Measurements from ENCODE around the gene ZCCHC7. TPM values are rescaled to one million over a fixed set of nuclear protein-coding genes. Genes with fewer than 3 reads are reported as not detected.
"Not testable (repeated sequence)": the region's sequence is repeated elsewhere in the genome, so short reads cannot be mapped to it uniquely, and the experiment has no call there.

ZCCHC7 gene
- 1 to 10 TPM; 6.7 to 9.7 TPM for total RNA-seq
- 1 to 10 TPM; 3.3 to 8.6 TPM for polyA plus RNA-seq

GRCh38 chr9:37119907-37120842 is at the start of gene ZCCHC7:
ZCCHC7 (plus strand) TSS chr9:37120574.
- TF ChIP-seq HNF4A (conservative IDR thresholded peaks at IDR 0.05) = no peak
- TF ChIP-seq MAX (IDR thresholded peaks at IDR 0.05) = peak; percentile 100
- peak; percentile 33 to 37 for TF ChIP-seq RXRA (IDR thresholded peaks at IDR 0.05)
- TF ChIP-seq ZBTB33 (IDR thresholded peaks at IDR 0.05) = peak; percentile 51
- peak; percentile 77 for TF ChIP-seq TAF1 (conservative IDR thresholded peaks at IDR 0.05)
- TF ChIP-seq REST (IDR thresholded peaks at IDR 0.05) = peak; percentile 34
- TF ChIP-seq RAD21 (IDR thresholded peaks at IDR 0.05) = no peak
- TF ChIP-seq SP1 (IDR thresholded peaks at IDR 0.05) = peak; percentile 42
- no peak for TF ChIP-seq CTCF (IDR thresholded peaks at IDR 0.05; ENCODE audit: low read depth, low read length, missing input control)
- peak; percentile 73 to 94 for TF ChIP-seq GABPA (IDR thresholded peaks at IDR 0.05 in 1 of 2, conservative IDR thresholded peaks at IDR 0.05 in 1 of 2)
- no peak for TF ChIP-seq FOXA1 (IDR thresholded peaks at IDR 0.05)
- TF ChIP-seq NR2F2 (IDR thresholded peaks at IDR 0.05) = no peak
- no peak for TF ChIP-seq ATF3 (IDR thresholded peaks at IDR 0.05)
- no peak for TF ChIP-seq FOXA2 (IDR thresholded peaks at IDR 0.05)
- TF ChIP-seq HNF4G (IDR thresholded peaks at IDR 0.05) = no peak
- TF ChIP-seq YY1 (IDR thresholded peaks at IDR 0.05) = peak; percentile 76
- TF ChIP-seq JUND (IDR thresholded peaks at IDR 0.05) = no peak
- TF ChIP-seq EGR1 (IDR thresholded peaks at IDR 0.05; ENCODE audit: low read depth in 2 of 2) = no peak
- peak; percentile 97 for DNase-seq (ENCODE audit: low spot score)
- peak within 1 kb of the TSS; percentile 68 to 82 (median 77) for H3K4me3 ChIP-seq (ENCODE audit: low read depth in 1 of 3, low read length in 3 of 3)
- WGBS = 4% methylated on average over 82 of the region's 82 CpGs
- H3K9ac ChIP-seq (ENCODE audit: low read depth in 1 of 2, low read length in 2 of 2) = peak within 1 kb of the TSS; percentile 66 to 77
- H3K27me3 ChIP-seq (ENCODE audit: control insufficient read depth in 4 of 4, insufficient read depth in 4 of 4, low read length in 3 of 4) = no peaks in the 10 kb centered on the region
- peak within 1 kb of the TSS; percentile 86 to 89 for H3K27ac ChIP-seq (ENCODE audit: low read depth in 1 of 2, low read length in 2 of 2)
- H3K4me1 ChIP-seq (ENCODE audit: control insufficient read depth in 4 of 4, insufficient read depth in 4 of 4, low read length in 3 of 4) = peaks cover 3 to 14% (median 6%) of the 10 kb centered on the region in 4 donors
- H3K9me3 ChIP-seq (ENCODE audit: control insufficient read depth in 4 of 4, low read length in 3 of 4) = no peaks in the 10 kb centered on the region
- H3K36me3 ChIP-seq (ENCODE audit: control insufficient read depth in 4 of 4, insufficient read depth in 3 of 4, low read depth in 1 of 4, low read length in 3 of 4) = no peaks in the 10 kb centered on the region

- not testable (repeated sequence) for H3K4me3 ChIP-seq (ENCODE audit: low read depth in 1 of 3, low read length in 3 of 3); H3K27me3 ChIP-seq (ENCODE audit: control insufficient read depth in 4 of 4, insufficient read depth in 4 of 4, low read length in 3 of 4); H3K36me3 ChIP-seq (ENCODE audit: control insufficient read depth in 4 of 4, insufficient read depth in 3 of 4, low read depth in 1 of 4, low read length in 3 of 4); DNase-seq (ENCODE audit: low spot score); H3K9me3 ChIP-seq (ENCODE audit: control insufficient read depth in 4 of 4, low read length in 3 of 4); H3K27ac ChIP-seq (ENCODE audit: low read depth in 1 of 2, low read length in 2 of 2); H3K4me1 ChIP-seq (ENCODE audit: control insufficient read depth in 4 of 4, insufficient read depth in 4 of 4, low read length in 3 of 4); H3K9ac ChIP-seq (ENCODE audit: low read depth in 1 of 2, low read length in 2 of 2)
- 81% methylated on average over 4 of the region's 4 CpGs for WGBS
Measured at GRCh38 chr9:37074790-37075189, 45.6 kb upstream of the ZCCHC7 start.
